NCI-H2081 treated with DMSO at 0.1 percent for 48 hours (cell line): ENCODE measurements around the gene OR5D13.

Experiments
- DNase-seq: peaks from one replicate; lab custom pipeline; 2025; lab: John Stamatoyannopoulos, UW

OR5D13 gene, protein sequence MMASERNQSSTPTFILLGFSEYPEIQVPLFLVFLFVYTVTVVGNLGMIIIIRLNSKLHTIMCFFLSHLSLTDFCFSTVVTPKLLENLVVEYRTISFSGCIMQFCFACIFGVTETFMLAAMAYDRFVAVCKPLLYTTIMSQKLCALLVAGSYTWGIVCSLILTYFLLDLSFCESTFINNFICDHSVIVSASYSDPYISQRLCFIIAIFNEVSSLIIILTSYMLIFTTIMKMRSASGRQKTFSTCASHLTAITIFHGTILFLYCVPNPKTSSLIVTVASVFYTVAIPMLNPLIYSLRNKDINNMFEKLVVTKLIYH

GRCh38 chr11:55773138-55773537, at the start of gene OR5D13:
TSS of gene OR5D13 (plus strand) at chr11:55773438. CDS start at chr11:55773438, 0 bp downstream.
- no peak for DNase-seq

- no peak for DNase-seq
Measured at GRCh38 chr11:55726715-55727324, 46.4 kb upstream of the OR5D13 start.

- DNase-seq: no peak
Measured at GRCh38 chr11:55732936-55733335, 40.3 kb upstream of the OR5D13 start.

GRCh38 chr11:55791606-55792005, 18.4 kb downstream of the OR5D13 start:
- no peak for DNase-seq

GRCh38 chr11:55793321-55793720, 20.1 kb downstream of the OR5D13 start:
- DNase-seq: no peak

- DNase-seq: no peak
Measured at GRCh38 chr11:55795256-55795655, 22.0 kb downstream of the OR5D13 start, which contains the start of gene OR5D14. TSS of gene OR5D14 (plus strand) at chr11:55795556. CDS start at chr11:55795556, 0 bp downstream.

GRCh38 chr11:55806248-55806647, 33.0 kb downstream of the OR5D13 start:
- no peak for DNase-seq

GRCh38 chr11:55811067-55811466, 37.8 kb downstream of the OR5D13 start, which contains the start of gene OR5L1:
TSS of gene OR5L1 (plus strand) at chr11:55811367. CDS start at chr11:55811467, 100 bp downstream.
- no peak for DNase-seq

GRCh38 chr11:55819330-55819729, 46.1 kb downstream of the OR5D13 start, which contains the start of gene OR5D18:
TSS of gene OR5D18 (plus strand) at chr11:55819630. CDS start at chr11:55819630, 0 bp downstream.
- DNase-seq: no peak
